GM12878 (cell line): Measurements from ENCODE around the gene TRIP4. TPM values are rescaled to one million over a fixed set of nuclear protein-coding genes. Genes with fewer than 3 reads are reported as not detected.
"Not testable (repeated sequence)": the region's sequence is repeated elsewhere in the genome, so short reads cannot be mapped to it uniquely, and the experiment has no call there.

Experiments
- ATAC-seq: fragments of 200-7000 bp; cut with Tn5 transposase; 3 replicates; pipeline ENCODE4 v1.9.1; 2020; ENCODE audit warnings: mild to moderate bottlenecking, moderate library complexity
- BruUV-seq: library from RNA; stranded (reverse); fragments of 400-500 nt; replicated peaks from 2 replicates; lab custom pipeline; 2021; lab: Mats Ljungman, UMichigan
- CTCF ChIA-PET: fragments of 300-600 bp; sonication (Branson Sonifier 250); formaldehyde crosslinking; extraction: SDS; loops from one replicate; lab custom pipeline; 2021; ENCODE audit warnings: inconsistent platforms; lab: Yijun Ruan, JAX
- POLR2A ChIA-PET: fragments of 350-600 bp; formaldehyde crosslinking; extraction: SDS; loops from one replicate; lab custom pipeline; 2021; ENCODE audit warnings: inconsistent platforms; lab: Charles Lee
- RAD21 ChIA-PET: fragments of 300-600 bp; sonication (Branson Sonifier 250); formaldehyde crosslinking; loops from one replicate; lab custom pipeline; 2023; ENCODE audit warnings: antibody characterized with exemption; ENCODE audit not compliant: unreplicated experiment; lab: Charles Lee
- SMC1A ChIA-PET: fragments of 300-600 bp; sonication (Branson Sonifier 250); formaldehyde crosslinking; loops from one replicate; lab custom pipeline; 2023; ENCODE audit not compliant: unreplicated experiment, uncharacterized antibody; lab: Charles Lee
- DNase-seq: peaks from one replicate; pipeline ENCODE4 v3.0.0-alpha.2; 2011; ENCODE audit warnings: low read depth, low spot score
- FAIRE-seq: peaks from 3 replicates; lab custom pipeline; 2011; peaks lifted over from hg19 to GRCh38; lab: Jason Lieb, UNC
- H2AFZ ChIP-seq: 2 replicates; pipeline ENCODE4 v1.6.0; 2011; ENCODE audit warnings: low read depth, low read length, control low read depth; ENCODE audit not compliant: control insufficient read depth
- H3K27ac ChIP-seq: 2 replicates; pipeline ENCODE4 v1.5.1; 2011; ENCODE audit warnings: control low read depth; ENCODE audit not compliant: control insufficient read depth, insufficient read depth
- H3K27me3 ChIP-seq, 2 experiments: replicated peaks in 1 of 2; 2 replicates each; pipeline versions ENCODE4 v1.6.0 to v1.6.1; 2011; ENCODE audit warnings: low read length in 1 of 2; ENCODE audit not compliant: control insufficient read depth in 2 of 2, insufficient read depth in 2 of 2
- H3K36me3 ChIP-seq, 2 experiments: 2 replicates each; pipeline ENCODE4 v1.5.1; 2011; ENCODE audit warnings: low read length in 1 of 2; ENCODE audit not compliant: control insufficient read depth in 2 of 2, insufficient read depth in 2 of 2
- H3K4me1 ChIP-seq: 2 replicates; pipeline ENCODE4 v1.6.1; 2011; ENCODE audit warnings: mild to moderate bottlenecking, low read length, moderate library complexity, mixed read lengths; ENCODE audit not compliant: control insufficient read depth, insufficient read depth
- H3K4me2 ChIP-seq: 2 replicates; pipeline ENCODE4 v1.6.0; 2011; ENCODE audit warnings: control low read depth; ENCODE audit not compliant: control insufficient read depth, insufficient read depth
- H3K4me3 ChIP-seq: fragments of 200-600 bp; sonication (generic); 2 replicates; pipeline ENCODE4 v1.5.1; 2016
- H3K79me2 ChIP-seq: 2 replicates; pipeline ENCODE4 v1.6.0; 2011; ENCODE audit warnings: low read length; ENCODE audit not compliant: control insufficient read depth, insufficient read depth
- H3K9ac ChIP-seq: 2 replicates; pipeline ENCODE4 v1.8.0; 2011; ENCODE audit warnings: low read length, control low read depth, mixed read lengths; ENCODE audit not compliant: control insufficient read depth, insufficient read depth
- H3K9me3 ChIP-seq: replicated peaks from 3 replicates; pipeline ENCODE4 v1.5.1; 2011; ENCODE audit warnings: mild to moderate bottlenecking, low read length; ENCODE audit not compliant: control insufficient read depth, insufficient read depth
- H4K20me1 ChIP-seq: 2 replicates; pipeline ENCODE4 v1.6.0; 2011; ENCODE audit not compliant: control insufficient read depth, insufficient read depth
- MLLT1 ChIP-seq: fragments of 450-650 bp; IDR thresholded peaks from 2 replicates; pipeline ENCODE4 v1.6.1; 2016; ENCODE audit warnings: mild to moderate bottlenecking
- WGBS: methylation state at CpG from one replicate; pipeline ENCODE4 v1.1.6; 2016; ENCODE audit warnings: low lambda C conversion rate; ENCODE audit not compliant: insufficient replicate concordance, insufficient coverage; ENCODE audit errors: missing lambda C conversion rate; 5-methylcytosine and 5-hydroxymethylcytosine counted together
- in situ Hi-C: fragments of 300-500 bp; cut with MboI; formaldehyde crosslinking; loops from 9 replicates; pipeline ENCODE4 v1.14.3; 2018; ENCODE audit warnings: mixed read lengths
- intact Hi-C: fragments of 100-400 bp; cut with micrococcal nuclease; formaldehyde crosslinking; loops from one replicate; pipeline ENCODE4 v1.14.2; 2022; ENCODE audit not compliant: unreplicated experiment
- polyA plus RNA-seq, 11 experiments: library from polyadenylated mRNA; depleted of rRNA in 4 of 11; unstranded in 6 of 11; stranded (reverse) in 5 of 11; fragments of >200 nt; fragmentation: Nextera tagmentation in 4 of 11; fragmentation: Illumina TruSeq in 1 of 11; extraction: Ambion mirVana in 4 of 11; extraction: Trizol in 1 of 11; gene quantifications; 1 replicate in 1 of 11; 2 replicates in 10 of 11; pipeline versions ENCODE4 v1.2.1 to v1.2.3, GENCODE V29; 2011 to 2016; ENCODE audit warnings: inconsistent platforms in 2 of 11, missing spikeins in 2 of 11, low read depth in 1 of 11
- total RNA-seq, 4 experiments: library from RNA; depleted of rRNA in 3 of 4; stranded (reverse); fragments of >200 nt in 3 of 4; fragmentation: Illumina TruSeq in 1 of 4; extraction: Trizol in 1 of 4; gene quantifications; 2 replicates each; pipeline versions ENCODE4 v1.2.1 to v1.2.3, GENCODE V29; 2013 to 2021

The TRIP4 gene
- total and polyA plus RNA-seq, 10 of the 15 experiments (the other 5 are each of a cell fraction or from before 2014, with no cell fraction given): 6.4 to 24.5 (median 20.0) TPM

DNA sequence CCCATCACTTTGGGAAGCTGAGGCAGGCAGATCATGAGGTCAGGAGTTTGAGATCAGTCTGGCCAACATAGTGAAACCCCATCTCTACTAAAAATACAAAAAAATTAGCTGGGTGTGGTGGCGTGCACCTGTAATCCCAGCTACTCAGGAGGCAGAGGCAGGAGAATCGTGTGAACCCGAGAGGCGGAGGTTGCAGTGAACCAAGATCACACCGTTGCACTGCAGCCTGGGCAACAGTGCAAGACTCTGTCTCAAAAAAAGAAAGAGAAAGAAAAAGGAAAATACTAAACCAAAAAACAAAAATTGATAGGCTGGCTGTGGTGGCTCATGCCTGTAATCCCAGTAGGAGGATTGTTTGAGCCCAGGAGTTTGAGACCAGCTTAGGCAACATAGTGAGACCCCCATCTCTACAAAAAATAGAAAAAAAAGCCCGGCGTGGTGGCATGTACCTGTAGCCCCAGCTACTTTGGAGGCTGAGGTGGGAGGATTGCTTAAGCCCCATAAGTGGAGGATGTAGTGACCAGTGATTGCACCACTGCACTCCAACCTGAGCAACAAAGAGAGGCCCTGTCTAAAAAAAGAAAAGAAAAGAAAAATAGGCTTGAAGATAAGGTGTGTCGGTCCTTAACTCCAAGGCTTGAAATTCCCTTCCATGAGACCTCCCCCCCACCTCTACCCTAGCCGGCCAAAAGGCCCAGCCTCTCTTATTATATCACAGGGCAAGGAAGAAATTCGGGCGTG lies 7.3 kb upstream of the TRIP4 start:
- 35% methylated on average over 11 of the region's 11 CpGs for WGBS
- Histone ChIP-seq H3K4me2 (peak overlapping the region; percentile 85), H3K27ac (peak overlapping the region; percentile 80), H3K4me3 (peak overlapping the region; percentile 80), H3K79me2 (peaks cover 24% of the 10 kb centered on the region), H3K9ac (peak overlapping the region; percentile 85)
- DNase-seq, H3K4me1 ChIP-seq, H3K9me3 ChIP-seq, BruUV-seq, in situ Hi-C loops, H3K27me3 ChIP-seq, H3K36me3 ChIP-seq, H2AFZ ChIP-seq, FAIRE-seq, H4K20me1 ChIP-seq: not testable (repeated sequence)
- TF ChIP-seq MLLT1: 0 out of 2 replicates have a peak, but pooled peaks have one; percentile 34
- ChIA-PET RAD21 (interaction anchor here (0.6 kb wide), 1 partner anchor 311 kb away, joined by 3 read pairs; no protein-coding TSS in a partner anchor), POLR2A (interaction anchor here (0.6 kb wide), 1 partner anchor 216 kb away, joined by 3 read pairs; no protein-coding TSS in a partner anchor), SMC1A (interaction anchor here (0.7 to 1.7 kb wide), 6 partner anchors 7 to 147 kb away, joined by 3 to 5 read pairs (median 4); partner anchors contain the start of gene TRIP4), CTCF (interaction anchor here (0.6 to 1.3 kb wide), 4 partner anchors 83 to 348 kb away, joined by 3 to 4 read pairs (median 3); no protein-coding TSS in a partner anchor)
- peak; percentile 4 for ATAC-seq
- intact Hi-C loops: loop anchor here (10.0 kb wide), 2 partner anchors 165 to 285 kb away; partner anchors contain the start of genes CIAO2A and SNX1
